Activated naive CD4-positive, alpha-beta T cell treated with anti-CD3 and anti-CD28 coated beads, Interleukin-2, amount 50 U/mL, for 72 hours (primary cell): ENCODE data around the gene TOM1. TPM values are rescaled to one million over a fixed set of nuclear protein-coding genes. Genes with fewer than 3 reads are reported as not detected.

Experiments used
- ATAC-seq, 2 donors: fragments of 150-1000 bp; cut with Tn5 transposase; 2 replicates each; pipeline ENCODE4 v1.10.0; 2021; ENCODE audit warnings: mild to moderate bottlenecking in 2 of 2, moderate library complexity in 2 of 2
- DNase-seq, 2 donors: peaks; one replicate each; pipeline ENCODE4 v3.0.0; 2021 to 2022; ENCODE audit warnings: low spot score in 2 of 2
- H3K27ac Mint-ChIP-seq, 2 donors: one replicate each; pipeline ENCODE4 v1.8.0; 2022; ENCODE audit warnings: mild to moderate bottlenecking in 2 of 2, mixed read lengths in 2 of 2
- H3K36me3 Mint-ChIP-seq, 2 donors: one replicate each; pipeline ENCODE4 v1.8.0; 2022; ENCODE audit warnings: mixed read lengths in 2 of 2
- H3K9me3 Mint-ChIP-seq, 2 donors: one replicate each; pipeline ENCODE4 v1.8.0; 2022; ENCODE audit warnings: mixed read lengths in 2 of 2
- total RNA-seq, 2 donors: library from RNA; stranded (reverse); gene quantifications; one replicate each; pipeline ENCODE4 v1.2.3, GENCODE V29; 2022

TOM1 gene
- total RNA-seq, 2 donors from 2014 or later: 28.5 to 56.7 TPM

- DNase-seq (no peak), ATAC-seq (no peak)
- no peaks in the 10 kb centered on the region for H3K36me3 Mint-ChIP-seq
- no peaks in the 10 kb centered on the region for H3K9me3 Mint-ChIP-seq
- H3K27ac Mint-ChIP-seq: peak overlapping the region in 1 of 2 donors; percentile 91
Measured at GRCh38 chr22:35301372-35301874, 1.7 kb downstream of the TOM1 start.

GRCh38 chr22:35303029-35303624, 3.4 kb downstream of the TOM1 start:
- H3K9me3 Mint-ChIP-seq: no peaks in the 10 kb centered on the region

GRCh38 chr22:35305525-35306070, 5.9 kb downstream of the TOM1 start:
- DNase-seq: no peak
- H3K36me3 Mint-ChIP-seq: no peaks in the 10 kb centered on the region
- no peak for ATAC-seq
- H3K9me3 Mint-ChIP-seq: no peaks in the 10 kb centered on the region
- H3K27ac Mint-ChIP-seq: no peak overlapping the region

More at GRCh38 chr22:35303029-35303624, 3.4 kb downstream of the TOM1 start:
- ATAC-seq: no peak
- H3K27ac Mint-ChIP-seq: peak overlapping the region in 1 of 2 donors; percentile 18
- DNase-seq: no peak
- H3K36me3 Mint-ChIP-seq: no peaks in the 10 kb centered on the region

- ATAC-seq: no peak
- Mint-ChIP-seq H3K36me3 (no peaks in the 10 kb centered on the region), H3K27ac (peak overlapping the region; percentile 23 to 58), H3K9me3 (no peaks in the 10 kb centered on the region)
- DNase-seq: no peak
Measured at GRCh38 chr22:35306350-35306967, 6.8 kb downstream of the TOM1 start.

GRCh38 chr22:35307372-35307771, 7.7 kb downstream of the TOM1 start:
- Mint-ChIP-seq H3K36me3 (no peaks in the 10 kb centered on the region), H3K9me3 (no peaks in the 10 kb centered on the region), H3K27ac (no peak overlapping the region)
- DNase-seq: no peak
- no peak for ATAC-seq

GRCh38 chr22:35307892-35308291, 8.2 kb downstream of the TOM1 start:
- DNase-seq (no peak), ATAC-seq (no peak)
- peak overlapping the region in 1 of 2 donors; percentile 70 for H3K27ac Mint-ChIP-seq
- H3K36me3 Mint-ChIP-seq: no peaks in the 10 kb centered on the region
- no peaks in the 10 kb centered on the region for H3K9me3 Mint-ChIP-seq

- ATAC-seq (peak in 1 of 2 donors; percentile 21), DNase-seq (peak in 1 of 2 donors; percentile 49)
- H3K36me3 Mint-ChIP-seq: no peaks in the 10 kb centered on the region
- no peaks in the 10 kb centered on the region for H3K9me3 Mint-ChIP-seq
- H3K27ac Mint-ChIP-seq: peak overlapping the region in 1 of 2 donors; percentile 70
Measured at GRCh38 chr22:35308480-35309021, 8.9 kb downstream of the TOM1 start.

- ATAC-seq (no peak), DNase-seq (peak in 1 of 2 donors; percentile 53)
- peak overlapping the region; percentile 15 to 75 for H3K27ac Mint-ChIP-seq
- no peaks in the 10 kb centered on the region for H3K9me3 Mint-ChIP-seq
- no peaks in the 10 kb centered on the region for H3K36me3 Mint-ChIP-seq
Measured at GRCh38 chr22:35310556-35311550, 11.2 kb downstream of the TOM1 start.

GRCh38 chr22:35311551-35311999, 11.9 kb downstream of the TOM1 start:
- peak overlapping the region in 1 of 2 donors; percentile 15 for H3K27ac Mint-ChIP-seq
- no peaks in the 10 kb centered on the region for H3K9me3 Mint-ChIP-seq
- ATAC-seq: no peak

GRCh38 chr22:35312198-35313059, 12.7 kb downstream of the TOM1 start:
- Mint-ChIP-seq H3K9me3 (no peaks in the 10 kb centered on the region), H3K27ac (peak overlapping the region; percentile 81 to 95), H3K36me3 (no peaks in the 10 kb centered on the region)
- DNase-seq (peak in 1 of 2 donors; percentile 56), ATAC-seq (peak; percentile 44 to 52)

More at GRCh38 chr22:35311551-35311999, 11.9 kb downstream of the TOM1 start:
- H3K36me3 Mint-ChIP-seq: no peaks in the 10 kb centered on the region
- peak in 1 of 2 donors; percentile 38 for DNase-seq

GRCh38 chr22:35313311-35314121, 13.8 kb downstream of the TOM1 start:
- Mint-ChIP-seq H3K9me3 (no peaks in the 10 kb centered on the region), H3K36me3 (no peaks in the 10 kb centered on the region), H3K27ac (peak overlapping the region; percentile 81 to 88)
- peak; percentile 87 to 90 for ATAC-seq
- peak; percentile 39 to 63 for DNase-seq

GRCh38 chr22:35314161-35314942, 14.7 kb downstream of the TOM1 start:
- no peaks in the 10 kb centered on the region for H3K9me3 Mint-ChIP-seq
- ATAC-seq (no peak), DNase-seq (peak in 1 of 2 donors; percentile 31)
- H3K27ac Mint-ChIP-seq: peak overlapping the region; percentile 31 to 46
- no peaks in the 10 kb centered on the region for H3K36me3 Mint-ChIP-seq

- no peaks in the 10 kb centered on the region for H3K9me3 Mint-ChIP-seq
- peak in 1 of 2 donors; percentile 48 for DNase-seq
- no peaks in the 10 kb centered on the region for H3K36me3 Mint-ChIP-seq
- H3K27ac Mint-ChIP-seq: peak overlapping the region; percentile 18 to 46
- no peak for ATAC-seq
Measured at GRCh38 chr22:35315141-35315854, 15.6 kb downstream of the TOM1 start.
